Measurements from ENCODE around the gene HEATR3.

DNA sequence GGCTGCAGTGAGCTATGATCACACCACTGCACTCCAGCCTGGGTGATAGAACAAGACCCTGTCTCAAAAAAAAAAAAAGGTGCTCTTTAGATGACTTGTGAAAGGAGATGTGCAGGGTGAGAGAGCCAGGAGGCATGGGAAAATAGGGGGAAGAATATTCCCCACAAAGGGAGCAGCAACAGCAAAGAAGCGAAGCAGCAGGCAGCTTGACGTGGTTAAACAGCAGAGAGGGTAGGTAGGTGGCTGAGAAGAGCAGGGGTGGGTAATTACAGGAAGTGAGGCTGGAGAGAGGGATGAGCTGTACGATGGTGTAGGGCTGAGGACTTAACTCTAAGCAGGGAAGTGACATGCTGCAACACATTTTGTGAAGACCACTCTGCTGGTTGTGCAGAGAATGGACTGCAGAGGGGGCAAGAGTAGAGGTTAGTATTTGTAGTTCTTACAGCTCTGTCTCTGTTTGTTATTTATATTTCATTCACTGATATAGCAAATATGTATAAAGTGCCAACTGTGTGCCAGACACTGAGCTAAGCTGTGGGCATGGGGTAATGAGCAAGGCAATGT is 1.6 kb downstream of the HEATR3 start:
- TF ChIP-seq, protein P1, sequence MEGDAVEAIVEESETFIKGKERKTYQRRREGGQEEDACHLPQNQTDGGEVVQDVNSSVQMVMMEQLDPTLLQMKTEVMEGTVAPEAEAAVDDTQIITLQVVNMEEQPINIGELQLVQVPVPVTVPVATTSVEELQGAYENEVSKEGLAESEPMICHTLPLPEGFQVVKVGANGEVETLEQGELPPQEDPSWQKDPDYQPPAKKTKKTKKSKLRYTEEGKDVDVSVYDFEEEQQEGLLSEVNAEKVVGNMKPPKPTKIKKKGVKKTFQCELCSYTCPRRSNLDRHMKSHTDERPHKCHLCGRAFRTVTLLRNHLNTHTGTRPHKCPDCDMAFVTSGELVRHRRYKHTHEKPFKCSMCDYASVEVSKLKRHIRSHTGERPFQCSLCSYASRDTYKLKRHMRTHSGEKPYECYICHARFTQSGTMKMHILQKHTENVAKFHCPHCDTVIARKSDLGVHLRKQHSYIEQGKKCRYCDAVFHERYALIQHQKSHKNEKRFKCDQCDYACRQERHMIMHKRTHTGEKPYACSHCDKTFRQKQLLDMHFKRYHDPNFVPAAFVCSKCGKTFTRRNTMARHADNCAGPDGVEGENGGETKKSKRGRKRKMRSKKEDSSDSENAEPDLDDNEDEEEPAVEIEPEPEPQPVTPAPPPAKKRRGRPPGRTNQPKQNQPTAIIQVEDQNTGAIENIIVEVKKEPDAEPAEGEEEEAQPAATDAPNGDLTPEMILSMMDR (IDR thresholded peaks at IDR 0.05; ENCODE audit: low read depth, low read length): peak; percentile 51
- TF ChIP-seq POLR2A (IDR thresholded peaks at IDR 0.05; ENCODE audit: extremely low read depth, insufficient read length): no peak
- TF ChIP-seq, protein P2, sequence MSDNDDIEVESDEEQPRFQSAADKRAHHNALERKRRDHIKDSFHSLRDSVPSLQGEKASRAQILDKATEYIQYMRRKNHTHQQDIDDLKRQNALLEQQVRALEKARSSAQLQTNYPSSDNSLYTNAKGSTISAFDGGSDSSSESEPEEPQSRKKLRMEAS (IDR thresholded peaks at IDR 0.05; ENCODE audit: low read depth, low read length): peak; percentile 48; the same call in 1 of the 2 replicates

All from NB4 (cell line).